Gastroesophageal sphincter (tissue), 3 donors: ENCODE results near the gene MARCKS.

Experiments
- CTCF ChIP-seq, 4 experiments: fragments of 200-600 bp in 2 of 4; fragments of 450-650 bp in 2 of 4; sonication (generic) in 1 of 4; IDR thresholded peaks; one replicate each; pipeline ENCODE4 v1.5.1; 2017 to 2019; ENCODE audit warnings: antibody characterized with exemption in 4 of 4, mild to moderate bottlenecking in 2 of 4, moderate library complexity in 2 of 4
- POLR2AphosphoS5 ChIP-seq: sonication (generic); formaldehyde crosslinking; IDR thresholded peaks from one replicate; pipeline ENCODE4 v1.6.1; 2017; ENCODE audit warnings: antibody characterized with exemption

DNA sequence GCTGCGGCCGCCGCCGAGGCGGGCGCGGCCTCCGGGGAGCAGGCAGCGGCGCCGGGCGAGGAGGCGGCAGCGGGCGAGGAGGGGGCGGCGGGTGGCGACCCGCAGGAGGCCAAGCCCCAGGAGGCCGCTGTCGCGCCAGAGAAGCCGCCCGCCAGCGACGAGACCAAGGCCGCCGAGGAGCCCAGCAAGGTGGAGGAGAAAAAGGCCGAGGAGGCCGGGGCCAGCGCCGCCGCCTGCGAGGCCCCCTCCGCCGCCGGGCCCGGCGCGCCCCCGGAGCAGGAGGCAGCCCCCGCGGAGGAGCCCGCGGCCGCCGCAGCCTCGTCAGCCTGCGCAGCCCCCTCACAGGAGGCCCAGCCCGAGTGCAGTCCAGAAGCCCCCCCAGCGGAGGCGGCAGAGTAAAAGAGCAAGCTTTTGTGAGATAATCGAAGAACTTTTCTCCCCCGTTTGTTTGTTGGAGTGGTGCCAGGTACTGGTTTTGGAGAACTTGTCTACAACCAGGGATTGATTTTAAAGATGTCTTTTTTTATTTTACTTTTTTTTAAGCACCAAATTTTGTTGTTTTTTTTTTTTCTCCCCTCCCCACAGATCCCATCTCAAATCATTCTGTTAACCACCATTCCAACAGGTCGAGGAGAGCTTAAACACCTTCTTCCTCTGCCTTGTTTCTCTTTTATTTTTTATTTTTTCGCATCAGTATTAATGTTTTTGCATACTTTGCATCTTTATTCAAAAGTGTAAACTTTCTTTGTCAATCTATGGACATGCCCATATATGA is 3.2 kb downstream of the MARCKS start:
- no peak for TF ChIP-seq CTCF (IDR thresholded peaks at IDR 0.05)
- no peak for TF ChIP-seq POLR2AphosphoS5
